Body of pancreas (tissue), 4 donors: ENCODE measurements around the gene CMAS. TPM values are rescaled to one million over a fixed set of nuclear protein-coding genes. Genes with fewer than 3 reads are reported as not detected.
"Not testable (repeated sequence)": the region's sequence is repeated elsewhere in the genome, so short reads cannot be mapped to it uniquely, and the experiment has no call there.

Experiments
- ATAC-seq: fragments of 150-250 bp; one replicate; pipeline ENCODE4 v1.9.1; 2016
- DNase-seq, 4 donors: peaks; one replicate each; pipeline ENCODE4 v3.0.0-alpha.2; 2019
- H3K27ac ChIP-seq, 4 donors: fragments of 200-600 bp; sonication (generic); 1 replicate in 3 of 4; 2 replicates in 1 of 4; pipeline versions ENCODE4 v1.5.1 to v1.6.1; 2016 to 2019; ENCODE audit warnings: mild to moderate bottlenecking in 1 of 4, mixed read lengths in 1 of 4, moderate library complexity in 1 of 4
- H3K27me3 ChIP-seq, 2 donors: fragments of 200-600 bp; sonication (generic); one replicate each; pipeline ENCODE4 v1.6.0; 2016; ENCODE audit warnings: mild to moderate bottlenecking in 1 of 2
- H3K36me3 ChIP-seq, 2 donors: fragments of 200-600 bp; sonication (generic); replicated peaks in 1 of 2; 2 replicates each; pipeline ENCODE4 v1.5.1; 2016; ENCODE audit warnings: low read depth in 2 of 2; ENCODE audit not compliant: insufficient read depth in 1 of 2
- H3K4me1 ChIP-seq: fragments of 200-600 bp; sonication (generic); one replicate; pipeline ENCODE4 v1.6.0; 2016
- H3K4me3 ChIP-seq, 2 donors: fragments of 200-600 bp; sonication (generic); 1 replicate in 1 of 2; 2 replicates in 1 of 2; pipeline ENCODE4 v1.5.1; 2016 to 2019
- H3K9me3 ChIP-seq, 3 donors: fragments of 200-600 bp; sonication (generic); 1 replicate in 2 of 3; 2 replicates in 1 of 3; pipeline ENCODE4 v1.5.1; 2016
- POLR2A ChIP-seq, 3 donors: fragments of 450-650 bp; IDR thresholded peaks; one replicate each; pipeline ENCODE4 v1.6.1; 2016; ENCODE audit warnings: antibody characterized with exemption in 3 of 3, mild to moderate bottlenecking in 2 of 3
- WGBS, 2 donors: methylation state at CpG; one replicate each; pipeline ENCODE4 v1.1.5; 2017; 5-methylcytosine and 5-hydroxymethylcytosine counted together
- intact Hi-C: fragments of 100-400 bp; cut with DNase I; formaldehyde crosslinking; loops from one replicate; pipeline ENCODE4 v1.15.1; 2023
- total RNA-seq, 2 donors: library from RNA; depleted of rRNA; stranded (reverse); fragments of >200 nt; gene quantifications; one replicate each; pipeline ENCODE4 v1.1.0, GENCODE V29; 2016
- TF ChIP-seq, protein P1 (sequence below), 7 experiments: fragments of 450-650 bp in 4 of 7; fragments of 200-600 bp in 3 of 7; sonication (generic) in 3 of 7; IDR thresholded peaks; one replicate each; pipeline ENCODE4 v1.5.1; 2016 to 2019; ENCODE audit warnings: antibody characterized with exemption in 7 of 7

CMAS gene
- total RNA-seq, 2 donors from 2014 or later = 10.9 to 20.8 TPM

DNA sequence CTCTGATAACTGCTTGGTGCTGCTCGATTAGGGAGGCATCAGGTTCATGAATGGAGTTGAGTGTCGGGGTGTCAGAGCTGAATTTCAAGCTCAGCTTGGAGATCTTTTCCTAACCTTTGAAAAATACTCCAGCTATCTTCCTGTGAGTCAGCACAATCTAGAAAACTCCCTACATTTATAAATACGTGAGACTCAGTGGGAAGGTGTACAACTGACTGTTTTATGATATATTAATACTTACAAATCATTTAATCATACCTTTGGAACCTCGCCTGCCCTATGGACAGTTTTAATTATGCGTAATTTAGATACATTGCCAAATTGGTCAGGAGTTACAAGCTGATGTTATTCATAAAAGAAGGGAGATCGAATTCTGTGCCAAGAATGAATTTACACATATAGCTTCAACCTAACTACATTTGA, 961 bp downstream of the CMAS start:
- DNase-seq (no peak), ATAC-seq (peak; percentile 10)
- H3K4me3 ChIP-seq = peak overlapping the region; percentile 98 to 99
- H3K27ac ChIP-seq = peak overlapping the region; percentile 74 to 93 (median 85)
- TF ChIP-seq POLR2A (IDR thresholded peaks at IDR 0.05) = no peak
- TF ChIP-seq, protein P1, sequence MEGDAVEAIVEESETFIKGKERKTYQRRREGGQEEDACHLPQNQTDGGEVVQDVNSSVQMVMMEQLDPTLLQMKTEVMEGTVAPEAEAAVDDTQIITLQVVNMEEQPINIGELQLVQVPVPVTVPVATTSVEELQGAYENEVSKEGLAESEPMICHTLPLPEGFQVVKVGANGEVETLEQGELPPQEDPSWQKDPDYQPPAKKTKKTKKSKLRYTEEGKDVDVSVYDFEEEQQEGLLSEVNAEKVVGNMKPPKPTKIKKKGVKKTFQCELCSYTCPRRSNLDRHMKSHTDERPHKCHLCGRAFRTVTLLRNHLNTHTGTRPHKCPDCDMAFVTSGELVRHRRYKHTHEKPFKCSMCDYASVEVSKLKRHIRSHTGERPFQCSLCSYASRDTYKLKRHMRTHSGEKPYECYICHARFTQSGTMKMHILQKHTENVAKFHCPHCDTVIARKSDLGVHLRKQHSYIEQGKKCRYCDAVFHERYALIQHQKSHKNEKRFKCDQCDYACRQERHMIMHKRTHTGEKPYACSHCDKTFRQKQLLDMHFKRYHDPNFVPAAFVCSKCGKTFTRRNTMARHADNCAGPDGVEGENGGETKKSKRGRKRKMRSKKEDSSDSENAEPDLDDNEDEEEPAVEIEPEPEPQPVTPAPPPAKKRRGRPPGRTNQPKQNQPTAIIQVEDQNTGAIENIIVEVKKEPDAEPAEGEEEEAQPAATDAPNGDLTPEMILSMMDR (IDR thresholded peaks at IDR 0.05) = no peak
- no peaks in the 10 kb centered on the region for H3K9me3 ChIP-seq
- intact Hi-C loops = no loop called here
- H3K4me1 ChIP-seq = peaks cover 62% of the 10 kb centered on the region
- H3K27me3 ChIP-seq = no peaks in the 10 kb centered on the region
- 4 to 5% methylated on average over 6 of the region's 6 CpGs for WGBS, 2 donors
- no peaks in the 10 kb centered on the region for H3K36me3 ChIP-seq

- 49 to 52% methylated on average over 2 of the region's 2 CpGs for WGBS, 2 donors
- no peak overlapping the region for H3K4me3 ChIP-seq
- no peaks in the 10 kb centered on the region for H3K9me3 ChIP-seq
- DNase-seq = no peak
- TF ChIP-seq, protein P1 (IDR thresholded peaks at IDR 0.05) = no peak
- TF ChIP-seq POLR2A (IDR thresholded peaks at IDR 0.05) = no peak
- H3K27ac ChIP-seq = no peak overlapping the region
- peaks cover 62% of the 10 kb centered on the region for H3K4me1 ChIP-seq
- no peak for ATAC-seq
- no peaks in the 10 kb centered on the region for H3K27me3 ChIP-seq
- intact Hi-C loops = no loop called here
- H3K36me3 ChIP-seq = no peaks in the 10 kb centered on the region
Measured at GRCh38 chr12:22047494-22047893, 1.5 kb downstream of the CMAS start.

- H3K27ac ChIP-seq = peak overlapping the region in 1 of 4 donors; percentile 20
- H3K27me3 ChIP-seq = no peaks in the 10 kb centered on the region
- H3K36me3 ChIP-seq = no peaks in the 10 kb centered on the region
- peaks cover 54% of the 10 kb centered on the region for H3K4me1 ChIP-seq
- intact Hi-C loops = no loop called here
- 48 to 49% methylated on average over 4 of the region's 4 CpGs for WGBS, 2 donors
- no peak overlapping the region for H3K4me3 ChIP-seq
- H3K9me3 ChIP-seq = no peaks in the 10 kb centered on the region
- TF ChIP-seq, protein P1 (IDR thresholded peaks at IDR 0.05) = no peak
- no peak for TF ChIP-seq POLR2A (IDR thresholded peaks at IDR 0.05)
- DNase-seq = no peak
- no peak for ATAC-seq
Measured at GRCh38 chr12:22048351-22049041, 2.5 kb downstream of the CMAS start.

DNA sequence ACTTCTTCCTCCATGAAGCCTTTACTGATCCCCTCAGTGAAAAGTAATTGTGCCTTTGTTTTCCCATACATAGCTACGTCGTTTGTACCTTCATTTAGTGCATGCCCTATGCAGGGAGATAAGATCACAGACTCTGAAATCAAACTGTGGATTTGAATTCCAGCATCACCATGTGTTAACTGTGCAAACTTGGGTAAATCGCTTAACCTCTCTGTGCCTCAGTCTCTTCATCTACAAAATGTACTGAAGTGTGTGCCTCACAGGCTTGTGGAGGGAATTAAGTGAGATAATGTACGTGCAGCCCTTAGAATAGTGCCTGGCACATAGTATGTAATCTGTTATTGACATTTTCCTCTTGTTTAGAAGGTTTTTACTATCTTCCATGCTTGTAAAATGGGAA, 4.1 kb downstream of the CMAS start:
- Histone ChIP-seq H3K27me3 (no peaks in the 10 kb centered on the region), H3K4me1 (peaks cover 41% of the 10 kb centered on the region), H3K27ac (peak overlapping the region in 1 of 4 donors; percentile 38), H3K4me3 (no peak overlapping the region), H3K9me3 (no peaks in the 10 kb centered on the region), H3K36me3 (no peaks in the 10 kb centered on the region)
- intact Hi-C loops = no loop called here
- ATAC-seq (no peak), DNase-seq (no peak)
- TF ChIP-seq, protein P1 (IDR thresholded peaks at IDR 0.05) = no peak
- 80 to 82% methylated on average over 4 of the region's 4 CpGs for WGBS, 2 donors

- Histone ChIP-seq H3K4me1 (peaks cover 41% of the 10 kb centered on the region), H3K4me3 (no peak overlapping the region), H3K9me3 (no peaks in the 10 kb centered on the region), H3K27me3 (no peaks in the 10 kb centered on the region), H3K27ac (peak overlapping the region in 2 of 4 donors; percentile 38 to 45), H3K36me3 (no peaks in the 10 kb centered on the region)
- TF ChIP-seq, protein P1 (IDR thresholded peaks at IDR 0.05) = no peak
- no peak for TF ChIP-seq POLR2A (IDR thresholded peaks at IDR 0.05)
- DNase-seq (no peak), ATAC-seq (peak; percentile 38)
- intact Hi-C loops = no loop called here
Measured at GRCh38 chr12:22051114-22051698, 5.2 kb downstream of the CMAS start.

DNA sequence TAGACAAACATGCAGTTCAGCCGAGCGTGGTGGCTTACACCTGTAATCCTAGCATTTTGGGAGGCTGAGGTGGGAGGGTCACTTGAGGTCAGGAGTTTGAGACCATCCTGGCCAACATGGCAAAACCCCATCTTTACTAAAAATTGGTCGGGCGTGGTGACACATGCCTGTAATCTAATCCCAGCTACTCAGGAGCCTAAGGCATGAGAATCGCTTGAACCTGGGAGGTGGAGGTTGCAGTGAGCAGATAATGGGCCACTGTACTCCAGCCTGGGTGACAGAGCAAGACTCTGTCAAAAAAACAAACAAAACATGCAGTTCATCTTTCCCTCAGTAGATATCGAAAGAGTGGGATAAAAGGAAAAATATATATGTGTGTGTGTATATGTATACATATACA, 7.0 kb downstream of the CMAS start:
- H3K27ac ChIP-seq, H3K27me3 ChIP-seq, DNase-seq, H3K36me3 ChIP-seq, H3K4me3 ChIP-seq, intact Hi-C loops, ATAC-seq, H3K9me3 ChIP-seq: not testable (repeated sequence)
- 82 to 93% methylated on average over 6 of the region's 6 CpGs for WGBS, 2 donors
- peaks cover 35% of the 10 kb centered on the region for H3K4me1 ChIP-seq
